ENCODE results near the gene CMSS1. TPM values are rescaled to one million over a fixed set of nuclear protein-coding genes. Genes with fewer than 3 reads are reported as not detected.

CMSS1 gene
- total and polyA plus RNA-seq, 11 donors: 13.5 to 48.4 (median 34.8) TPM

- peak overlapping the region in 5 of 12 donors; percentile 4 to 32 (median 22) for H3K27ac ChIP-seq
- 73 to 82% (median 79%) methylated on average over 7 of the region's 7 CpGs for WGBS, 4 donors
- DNase-seq: no peak
These were observed 243.2 kb downstream of the CMSS1 start for GRCh38 chr3:100060685-100061484.

GRCh38 chr3:100062665-100063064, 245.0 kb downstream of the CMSS1 start:
- H3K9me3 ChIP-seq: no peaks in the 10 kb centered on the region
- 72 to 83% (median 77%) methylated on average over 4 of the region's 4 CpGs for WGBS, 4 donors
- peaks cover 0 to 28% (median 9%) of the 10 kb centered on the region in 12 donors for H3K4me1 ChIP-seq
- intact Hi-C loops (cut with DNase I): loop anchor here in 1 of 10 donors (5.0 kb wide), 1 partner anchor 225 kb away; no protein-coding TSS in a partner anchor
- no peak for DNase-seq
- no peak for ATAC-seq
- H3K36me3 ChIP-seq: no peaks in the 10 kb centered on the region
- no peak overlapping the region for H3K27ac ChIP-seq
- no peak for TF ChIP-seq POLR2A (IDR thresholded peaks at IDR 0.05)
- TF ChIP-seq, protein P1, sequence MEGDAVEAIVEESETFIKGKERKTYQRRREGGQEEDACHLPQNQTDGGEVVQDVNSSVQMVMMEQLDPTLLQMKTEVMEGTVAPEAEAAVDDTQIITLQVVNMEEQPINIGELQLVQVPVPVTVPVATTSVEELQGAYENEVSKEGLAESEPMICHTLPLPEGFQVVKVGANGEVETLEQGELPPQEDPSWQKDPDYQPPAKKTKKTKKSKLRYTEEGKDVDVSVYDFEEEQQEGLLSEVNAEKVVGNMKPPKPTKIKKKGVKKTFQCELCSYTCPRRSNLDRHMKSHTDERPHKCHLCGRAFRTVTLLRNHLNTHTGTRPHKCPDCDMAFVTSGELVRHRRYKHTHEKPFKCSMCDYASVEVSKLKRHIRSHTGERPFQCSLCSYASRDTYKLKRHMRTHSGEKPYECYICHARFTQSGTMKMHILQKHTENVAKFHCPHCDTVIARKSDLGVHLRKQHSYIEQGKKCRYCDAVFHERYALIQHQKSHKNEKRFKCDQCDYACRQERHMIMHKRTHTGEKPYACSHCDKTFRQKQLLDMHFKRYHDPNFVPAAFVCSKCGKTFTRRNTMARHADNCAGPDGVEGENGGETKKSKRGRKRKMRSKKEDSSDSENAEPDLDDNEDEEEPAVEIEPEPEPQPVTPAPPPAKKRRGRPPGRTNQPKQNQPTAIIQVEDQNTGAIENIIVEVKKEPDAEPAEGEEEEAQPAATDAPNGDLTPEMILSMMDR (IDR thresholded peaks at IDR 0.05): no peak
- no peak overlapping the region for H3K4me3 ChIP-seq
- H3K27me3 ChIP-seq: no peaks in the 10 kb centered on the region

More at GRCh38 chr3:100060685-100061484, 243.2 kb downstream of the CMSS1 start:
- TF ChIP-seq, protein P1 (IDR thresholded peaks at IDR 0.05): no peak
- no peak for TF ChIP-seq POLR2A (IDR thresholded peaks at IDR 0.05)
- peak in 1 of 4 donors; percentile 36 for ATAC-seq
- H3K9me3 ChIP-seq: no peaks in the 10 kb centered on the region
- no peaks in the 10 kb centered on the region for H3K36me3 ChIP-seq
- H3K4me3 ChIP-seq: no peak overlapping the region
- H3K27me3 ChIP-seq: no peaks in the 10 kb centered on the region
- intact Hi-C loops (cut with DNase I): loop anchor here in 1 of 10 donors (5.0 kb wide), 1 partner anchor 224 kb away; no protein-coding TSS in a partner anchor
- H3K4me1 ChIP-seq: peaks cover 0 to 33% (median 9%) of the 10 kb centered on the region in 12 donors

GRCh38 chr3:100063929-100064461, 246.3 kb downstream of the CMSS1 start:
- H3K4me3 ChIP-seq: no peak overlapping the region
- peaks cover 0 to 30% (median 10%) of the 10 kb centered on the region in 12 donors for H3K4me1 ChIP-seq
- intact Hi-C loops (cut with DNase I): loop anchor here in 1 of 10 donors (5.0 kb wide), 1 partner anchor 227 kb away; no protein-coding TSS in a partner anchor
- 56 to 73% (median 66%) methylated on average over 7 of the region's 7 CpGs for WGBS, 4 donors
- peak overlapping the region in 5 of 12 donors; percentile 20 to 42 (median 28) for H3K27ac ChIP-seq
- TF ChIP-seq, protein P1 (IDR thresholded peaks at IDR 0.05): no peak
- no peak for TF ChIP-seq POLR2A (IDR thresholded peaks at IDR 0.05)
- DNase-seq (no peak), ATAC-seq (no peak)
- no peaks in the 10 kb centered on the region for H3K27me3 ChIP-seq
- H3K36me3 ChIP-seq: no peaks in the 10 kb centered on the region
- no peaks in the 10 kb centered on the region for H3K9me3 ChIP-seq

- Histone ChIP-seq H3K27me3 (no peaks in the 10 kb centered on the region), H3K27ac (no peak overlapping the region), H3K36me3 (no peaks in the 10 kb centered on the region), H3K4me1 (peaks cover 0 to 41% (median 17%) of the 10 kb centered on the region in 12 donors), H3K9me3 (no peaks in the 10 kb centered on the region), H3K4me3 (no peak overlapping the region)
- ATAC-seq: peak in 2 of 4 donors; percentile 45 to 58
- DNase-seq: no peak
- intact Hi-C loops (cut with DNase I): loop anchor here in 7 of 10 donors (5.0 kb wide), 4 partner anchors 95 to 230 kb away; no protein-coding TSS in a partner anchor
- TF ChIP-seq, protein P1 (IDR thresholded peaks at IDR 0.05): no peak
- no peak for TF ChIP-seq POLR2A (IDR thresholded peaks at IDR 0.05)
These were observed 249.9 kb downstream of the CMSS1 start for GRCh38 chr3:100067589-100067988.

All from heart left ventricle (tissue), 16 donors.